Measurements from ENCODE around the gene NFIA.

The NFIA gene

GRCh38 chr1:61245696-61246400 lies 163.5 kb downstream of the NFIA start:
- DNase-seq (ENCODE audit: low read depth, low spot score) = no peak

GRCh38 chr1:61247051-61247825 lies 164.9 kb downstream of the NFIA start:
- no peak for DNase-seq (ENCODE audit: low read depth, low spot score)

GRCh38 chr1:61247881-61248752 lies 165.8 kb downstream of the NFIA start:
- no peak for DNase-seq (ENCODE audit: low read depth, low spot score)

GRCh38 chr1:61250933-61251332 lies 168.6 kb downstream of the NFIA start:
- no peak for DNase-seq (ENCODE audit: low read depth, low spot score)

- no peak for DNase-seq (ENCODE audit: low read depth, low spot score)
These were observed 170.8 kb downstream of the NFIA start for GRCh38 chr1:61253059-61253735.

- no peak for DNase-seq (ENCODE audit: low read depth, low spot score)
These were observed 171.7 kb downstream of the NFIA start for GRCh38 chr1:61253912-61254633.

GRCh38 chr1:61254634-61255357 lies 172.4 kb downstream of the NFIA start:
- peak; percentile 77 for DNase-seq (ENCODE audit: low read depth, low spot score)

- no peak for DNase-seq (ENCODE audit: low read depth, low spot score)
These were observed 173.0 kb downstream of the NFIA start for GRCh38 chr1:61255358-61255703.

GRCh38 chr1:61259379-61260148 lies 177.2 kb downstream of the NFIA start:
- no peak for DNase-seq (ENCODE audit: low read depth, low spot score)

- DNase-seq (ENCODE audit: low read depth, low spot score) = no peak
These were observed 177.8 kb downstream of the NFIA start for GRCh38 chr1:61260171-61260570.

- peak; percentile 25 for DNase-seq (ENCODE audit: low read depth, low spot score)
These were observed 179.2 kb downstream of the NFIA start for GRCh38 chr1:61261595-61261994.

GRCh38 chr1:61263905-61264824 lies 181.8 kb downstream of the NFIA start:
- no peak for DNase-seq (ENCODE audit: low read depth, low spot score)

GRCh38 chr1:61264825-61265242 lies 182.5 kb downstream of the NFIA start:
- no peak for DNase-seq (ENCODE audit: low read depth, low spot score)

GRCh38 chr1:61265665-61266064 lies 183.3 kb downstream of the NFIA start:
- no peak for DNase-seq (ENCODE audit: low read depth, low spot score)

- DNase-seq (ENCODE audit: low read depth, low spot score) = no peak
These were observed 184.4 kb downstream of the NFIA start for GRCh38 chr1:61266738-61267137.

GRCh38 chr1:61268546-61269240 lies 186.3 kb downstream of the NFIA start:
- DNase-seq (ENCODE audit: low read depth, low spot score) = no peak

GRCh38 chr1:61269602-61270001 lies 187.2 kb downstream of the NFIA start:
- no peak for DNase-seq (ENCODE audit: low read depth, low spot score)

GRCh38 chr1:61270107-61270506 lies 187.7 kb downstream of the NFIA start:
- DNase-seq (ENCODE audit: low read depth, low spot score) = no peak

All from brain pericyte (primary cell).